ENCODE results near the gene SSBP1.

- TF ChIP-seq, protein P1, sequence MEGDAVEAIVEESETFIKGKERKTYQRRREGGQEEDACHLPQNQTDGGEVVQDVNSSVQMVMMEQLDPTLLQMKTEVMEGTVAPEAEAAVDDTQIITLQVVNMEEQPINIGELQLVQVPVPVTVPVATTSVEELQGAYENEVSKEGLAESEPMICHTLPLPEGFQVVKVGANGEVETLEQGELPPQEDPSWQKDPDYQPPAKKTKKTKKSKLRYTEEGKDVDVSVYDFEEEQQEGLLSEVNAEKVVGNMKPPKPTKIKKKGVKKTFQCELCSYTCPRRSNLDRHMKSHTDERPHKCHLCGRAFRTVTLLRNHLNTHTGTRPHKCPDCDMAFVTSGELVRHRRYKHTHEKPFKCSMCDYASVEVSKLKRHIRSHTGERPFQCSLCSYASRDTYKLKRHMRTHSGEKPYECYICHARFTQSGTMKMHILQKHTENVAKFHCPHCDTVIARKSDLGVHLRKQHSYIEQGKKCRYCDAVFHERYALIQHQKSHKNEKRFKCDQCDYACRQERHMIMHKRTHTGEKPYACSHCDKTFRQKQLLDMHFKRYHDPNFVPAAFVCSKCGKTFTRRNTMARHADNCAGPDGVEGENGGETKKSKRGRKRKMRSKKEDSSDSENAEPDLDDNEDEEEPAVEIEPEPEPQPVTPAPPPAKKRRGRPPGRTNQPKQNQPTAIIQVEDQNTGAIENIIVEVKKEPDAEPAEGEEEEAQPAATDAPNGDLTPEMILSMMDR (IDR thresholded peaks at IDR 0.05; ENCODE audit: extremely low read depth in 1 of 2, insufficient read depth in 1 of 2, low read depth in 1 of 2, low read length in 2 of 2) = no peak
- TF ChIP-seq FOS (IDR thresholded peaks at IDR 0.05; ENCODE audit: borderline replicate concordance, insufficient read depth, low read length) = no peak
Measured at GRCh38 chr7:141710301-141710700, 27.9 kb upstream of the SSBP1 start.

All from endothelial cell of umbilical vein (primary cell).